Immature natural killer cell (primary cell): ENCODE measurements around the gene C4B. TPM values are rescaled to one million over a fixed set of nuclear protein-coding genes. Genes with fewer than 3 reads are reported as not detected.
"Not testable (repeated sequence)": the region's sequence is repeated elsewhere in the genome, so short reads cannot be mapped to it uniquely, and the experiment has no call there.

Experiments used
- DNase-seq, 3 donors: peaks; one replicate each; pipeline ENCODE4 v3.0.0; 2022; ENCODE audit warnings: mixed read lengths in 1 of 3
- H3K27ac Mint-ChIP-seq, 6 donors: one replicate each; pipeline ENCODE4 v1.8.0; 2020; ENCODE audit warnings: mixed read lengths in 6 of 6, mild to moderate bottlenecking in 5 of 6, inconsistent platforms in 4 of 6, moderate library complexity in 3 of 6
- H3K27me3 Mint-ChIP-seq, 3 donors: one replicate each; pipeline ENCODE4 v1.8.0; 2020 to 2021; ENCODE audit warnings: low read depth in 3 of 3, mild to moderate bottlenecking in 3 of 3, mixed read lengths in 3 of 3, moderate library complexity in 3 of 3, inconsistent platforms in 1 of 3
- H3K36me3 Mint-ChIP-seq, 3 donors: one replicate each; pipeline ENCODE4 v1.8.0; 2020; ENCODE audit warnings: mixed read lengths in 3 of 3, inconsistent platforms in 2 of 3, mild to moderate bottlenecking in 2 of 3
- H3K4me1 Mint-ChIP-seq, 2 donors: one replicate each; pipeline ENCODE4 v1.8.0; 2020; ENCODE audit warnings: inconsistent platforms in 2 of 2, mild to moderate bottlenecking in 2 of 2, mixed read lengths in 2 of 2, moderate library complexity in 1 of 2
- H3K4me3 Mint-ChIP-seq, 5 donors: one replicate each; pipeline ENCODE4 v1.8.0; 2020; ENCODE audit warnings: mild to moderate bottlenecking in 5 of 5, mixed read lengths in 5 of 5, inconsistent platforms in 3 of 5, moderate library complexity in 3 of 5
- H3K9me3 Mint-ChIP-seq, 6 donors: one replicate each; pipeline ENCODE4 v1.8.0; 2020; ENCODE audit warnings: mild to moderate bottlenecking in 6 of 6, mixed read lengths in 6 of 6, inconsistent platforms in 4 of 6, moderate library complexity in 3 of 6
- polyA plus RNA-seq, 3 donors: library from polyadenylated mRNA; unstranded; fragments of 300-500 nt; fragmentation: Illumina TruSeq; gene quantifications; one replicate each; pipeline ENCODE4 v1.2.3, GENCODE V29; 2021

C4B gene
- polyA plus RNA-seq, result under 1 TPM in 1 of 3 donors, not detected in 2; 0.67 TPM

DNA sequence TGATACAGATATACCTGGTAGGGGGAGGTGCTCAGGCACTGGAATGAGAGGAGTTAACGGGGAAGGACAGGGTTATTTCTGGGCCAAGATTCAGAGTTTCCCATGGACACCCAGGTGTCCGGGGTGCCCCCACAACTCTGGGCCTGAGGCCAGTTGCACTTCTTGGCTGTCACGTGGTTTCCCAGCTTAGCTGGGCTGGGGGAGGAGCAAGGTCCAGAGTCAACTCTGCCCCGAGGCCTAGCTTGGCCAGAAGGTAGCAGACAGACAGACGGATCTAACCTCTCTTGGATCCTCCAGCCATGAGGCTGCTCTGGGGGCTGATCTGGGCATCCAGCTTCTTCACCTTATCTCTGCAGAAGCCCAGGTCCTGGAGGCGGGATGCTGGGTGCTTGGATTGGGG, at the start of gene C4B:
Gene C4B, plus strand, starts transcription at position 249 of the 400 bp plus-strand sequence. Its CDS starts 51 bp downstream, at position 300.
- H3K9me3 Mint-ChIP-seq, H3K27me3 Mint-ChIP-seq, H3K27ac Mint-ChIP-seq, H3K4me1 Mint-ChIP-seq, H3K36me3 Mint-ChIP-seq, DNase-seq, H3K4me3 Mint-ChIP-seq: not testable (repeated sequence)

DNA sequence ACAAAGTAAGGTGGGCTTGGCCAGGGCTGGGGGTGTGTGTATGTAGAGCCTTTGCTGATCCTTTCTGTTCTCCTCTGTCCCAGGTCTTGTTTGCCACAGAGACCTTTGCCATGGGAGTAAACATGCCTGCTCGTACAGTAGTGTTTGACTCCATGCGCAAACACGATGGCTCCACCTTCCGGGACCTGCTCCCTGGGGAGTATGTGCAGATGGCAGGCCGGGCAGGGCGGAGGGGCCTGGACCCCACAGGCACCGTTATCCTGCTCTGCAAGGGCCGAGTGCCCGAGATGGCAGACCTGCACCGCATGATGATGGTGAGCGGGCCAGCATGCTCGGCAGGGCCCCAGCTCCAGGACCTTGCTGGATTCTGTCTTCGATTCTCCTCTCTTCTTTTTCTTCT, 48.9 kb upstream of the C4B start:
- Mint-ChIP-seq H3K4me1 (peaks cover 16 to 21% of the 10 kb centered on the region in 2 donors), H3K9me3 (no peaks in the 10 kb centered on the region), H3K27ac (peak overlapping the region in 1 of 6 donors; percentile 13), H3K36me3 (peaks cover 0 to 62% (median 24%) of the 10 kb centered on the region in 3 donors), H3K4me3 (no peak overlapping the region), H3K27me3 (peaks cover 3 to 8% (median 4%) of the 10 kb centered on the region in 3 donors)
- no peak for DNase-seq

DNA sequence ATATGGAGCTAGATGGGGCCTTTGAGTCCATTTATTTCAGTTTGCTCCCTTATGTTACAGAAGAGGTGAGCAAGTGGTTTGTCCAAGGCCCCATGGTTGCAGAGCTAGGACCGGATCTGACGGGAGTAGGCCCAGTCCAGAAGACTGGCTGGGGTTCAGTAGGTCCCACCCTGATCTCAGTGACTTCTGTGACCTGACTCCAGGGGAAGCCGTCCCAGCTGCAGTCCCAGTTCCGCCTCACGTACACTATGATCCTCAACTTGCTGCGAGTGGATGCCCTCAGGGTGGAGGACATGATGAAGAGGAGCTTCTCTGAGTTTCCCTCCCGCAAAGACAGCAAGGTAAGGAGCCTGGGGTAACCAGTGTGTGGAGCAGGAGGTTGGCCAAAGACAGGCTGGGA, 48.1 kb upstream of the C4B start:
- Mint-ChIP-seq H3K4me1 (peaks cover 15 to 29% of the 10 kb centered on the region in 2 donors), H3K27me3 (peaks cover 3 to 12% (median 4%) of the 10 kb centered on the region in 3 donors), H3K36me3 (peaks cover 0 to 54% (median 24%) of the 10 kb centered on the region in 3 donors), H3K4me3 (no peak overlapping the region), H3K9me3 (no peaks in the 10 kb centered on the region), H3K27ac (peak overlapping the region in 1 of 6 donors; percentile 29)
- no peak for DNase-seq

DNA sequence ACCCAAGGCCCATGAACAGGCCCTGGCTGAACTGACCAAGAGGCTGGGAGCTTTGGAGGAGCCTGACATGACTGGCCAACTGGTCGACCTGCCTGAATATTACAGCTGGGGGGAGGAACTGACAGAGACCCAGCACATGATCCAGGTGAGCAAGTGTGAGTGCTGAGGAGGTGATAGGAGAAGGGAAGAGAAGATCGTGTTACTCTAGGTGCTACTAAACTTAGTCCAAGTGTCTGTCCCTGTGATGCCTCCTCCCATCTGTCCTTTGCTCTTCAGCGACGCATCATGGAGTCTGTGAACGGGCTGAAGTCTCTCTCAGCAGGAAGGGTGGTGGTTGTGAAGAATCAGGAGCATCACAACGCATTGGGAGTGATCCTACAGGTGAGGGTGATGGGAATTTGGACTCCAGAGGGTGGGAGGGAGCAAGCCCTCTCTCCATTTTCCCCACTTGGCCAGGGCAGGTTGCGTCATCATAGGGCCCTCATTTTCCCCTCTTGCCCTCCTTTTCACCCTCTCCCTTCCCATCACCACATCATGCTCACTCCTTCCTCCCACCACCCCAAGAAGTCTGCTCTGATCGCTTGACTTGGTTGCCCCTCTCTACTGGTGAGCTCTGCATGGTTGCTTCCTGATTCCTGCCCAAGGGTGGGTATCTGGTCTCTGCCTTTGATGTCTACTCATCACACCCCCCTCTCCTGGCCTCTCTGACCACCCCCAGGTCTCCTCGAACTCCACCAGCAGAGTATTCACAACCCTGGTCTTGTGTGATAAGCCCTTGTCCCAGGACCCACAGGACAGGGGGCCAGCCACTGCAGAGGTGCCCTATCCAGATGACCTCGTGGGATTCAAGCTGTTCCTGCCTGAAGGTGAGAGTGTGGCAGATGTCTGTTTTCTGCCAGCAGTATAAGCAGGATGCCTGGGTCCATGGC, 47.3 kb upstream of the C4B start:
- Mint-ChIP-seq H3K36me3 (peaks cover 0 to 46% (median 19%) of the 10 kb centered on the region in 3 donors), H3K9me3 (no peaks in the 10 kb centered on the region), H3K27me3 (peaks cover 11 to 19% (median 11%) of the 10 kb centered on the region in 3 donors), H3K4me1 (peaks cover 22 to 29% of the 10 kb centered on the region in 2 donors), H3K4me3 (no peak overlapping the region), H3K27ac (peak overlapping the region; percentile 23 to 74 (median 62))
- no peak for DNase-seq

DNA sequence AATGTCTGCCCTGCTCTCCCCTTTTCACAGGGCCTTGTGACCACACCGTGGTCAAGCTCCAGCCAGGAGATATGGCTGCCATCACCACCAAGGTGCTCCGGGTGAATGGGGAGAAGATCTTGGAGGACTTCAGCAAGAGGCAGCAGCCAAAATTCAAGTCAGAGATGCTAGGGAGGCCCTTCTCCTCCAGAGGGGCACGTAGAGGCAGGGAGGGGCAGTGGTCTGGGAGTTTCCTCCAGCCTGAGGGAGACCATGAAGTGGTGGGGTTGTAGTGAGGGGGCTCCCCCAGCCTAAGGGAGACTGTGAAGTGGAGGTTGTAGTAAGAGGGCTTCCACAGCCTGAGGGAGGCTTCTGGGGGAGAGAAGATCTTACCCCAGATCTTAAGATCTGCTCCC, 46.7 kb upstream of the C4B start:
- no peak overlapping the region for H3K4me3 Mint-ChIP-seq
- no peaks in the 10 kb centered on the region for H3K9me3 Mint-ChIP-seq
- peaks cover 28 to 34% of the 10 kb centered on the region in 2 donors for H3K4me1 Mint-ChIP-seq
- peak overlapping the region; percentile 23 to 69 (median 54) for H3K27ac Mint-ChIP-seq
- DNase-seq, result no peak
- H3K27me3 Mint-ChIP-seq, result peaks cover 12 to 20% (median 12%) of the 10 kb centered on the region in 3 donors
- H3K36me3 Mint-ChIP-seq, result peaks cover 0 to 40% (median 15%) of the 10 kb centered on the region in 3 donors

DNA sequence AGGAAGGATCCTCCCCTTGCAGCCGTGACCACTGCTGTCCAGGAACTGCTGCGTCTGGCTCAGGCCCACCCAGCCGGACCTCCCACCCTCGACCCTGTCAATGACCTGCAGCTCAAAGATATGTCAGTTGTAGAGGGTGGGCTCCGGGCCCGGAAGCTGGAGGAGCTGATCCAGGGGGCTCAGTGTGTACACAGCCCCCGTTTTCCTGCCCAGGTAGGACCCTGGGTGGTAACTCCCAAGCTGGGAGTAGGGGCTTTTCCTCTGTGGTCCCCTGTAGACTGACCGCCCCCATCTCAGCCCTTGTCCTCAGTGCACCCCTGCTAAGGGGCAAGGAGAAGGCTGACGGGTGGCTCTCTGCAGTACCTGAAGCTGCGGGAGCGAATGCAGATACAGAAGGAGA, 46.3 kb upstream of the C4B start:
- peak overlapping the region in 2 of 6 donors; percentile 5 to 23 for H3K27ac Mint-ChIP-seq
- DNase-seq, result no peak
- H3K9me3 Mint-ChIP-seq, result no peaks in the 10 kb centered on the region
- H3K27me3 Mint-ChIP-seq, result peaks cover 12 to 20% (median 14%) of the 10 kb centered on the region in 3 donors
- peaks cover 0 to 36% (median 15%) of the 10 kb centered on the region in 3 donors for H3K36me3 Mint-ChIP-seq
- no peak overlapping the region for H3K4me3 Mint-ChIP-seq
- peaks cover 32 to 38% of the 10 kb centered on the region in 2 donors for H3K4me1 Mint-ChIP-seq

DNA sequence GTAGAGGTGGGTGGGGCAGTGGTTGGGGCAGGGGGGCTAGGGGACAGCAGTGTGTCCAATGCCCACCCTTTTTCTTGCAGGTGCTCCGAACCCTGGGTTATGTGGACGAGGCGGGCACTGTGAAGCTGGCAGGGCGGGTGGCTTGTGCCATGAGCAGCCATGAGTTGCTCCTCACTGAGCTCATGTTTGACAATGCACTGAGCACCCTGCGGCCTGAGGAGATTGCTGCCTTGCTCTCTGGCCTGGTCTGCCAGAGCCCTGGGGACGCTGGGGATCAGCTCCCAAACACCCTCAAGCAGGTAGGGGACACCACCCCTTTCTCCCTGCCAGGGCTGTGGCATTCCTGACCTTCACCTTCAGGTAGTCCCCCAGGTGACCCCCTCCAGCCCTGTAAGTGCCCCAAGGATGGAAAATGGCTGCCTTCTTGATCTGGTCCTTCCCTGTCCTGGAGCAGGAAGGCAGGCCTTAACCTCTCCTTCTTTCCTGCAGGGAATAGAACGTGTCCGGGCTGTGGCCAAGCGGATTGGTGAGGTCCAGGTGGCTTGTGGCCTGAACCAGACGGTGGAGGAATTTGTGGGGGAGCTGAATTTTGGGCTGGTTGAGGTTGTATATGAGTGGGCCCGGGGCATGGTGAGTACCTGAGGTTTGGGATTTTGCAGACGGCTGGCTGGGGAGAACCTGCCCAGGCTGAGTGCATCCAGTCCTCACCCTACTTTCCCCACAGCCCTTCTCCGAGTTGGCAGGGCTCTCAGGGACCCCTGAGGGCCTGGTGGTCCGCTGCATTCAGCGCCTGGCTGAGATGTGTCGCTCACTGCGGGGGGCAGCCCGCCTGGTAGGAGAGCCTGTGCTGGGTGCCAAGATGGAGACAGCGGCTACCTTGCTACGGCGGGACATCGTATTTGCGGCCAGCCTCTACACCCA, 45.5 kb upstream of the C4B start:
- H3K36me3 Mint-ChIP-seq, result peaks cover 0 to 32% (median 13%) of the 10 kb centered on the region in 3 donors
- peak overlapping the region in 1 of 5 donors; percentile 65 for H3K4me3 Mint-ChIP-seq
- no peak for DNase-seq
- H3K4me1 Mint-ChIP-seq, result peaks cover 37 to 45% of the 10 kb centered on the region in 2 donors
- H3K9me3 Mint-ChIP-seq, result no peaks in the 10 kb centered on the region
- peak overlapping the region; percentile 56 to 100 (median 100) for H3K27ac Mint-ChIP-seq
- H3K27me3 Mint-ChIP-seq, result peaks cover 12 to 20% (median 15%) of the 10 kb centered on the region in 3 donors

DNA sequence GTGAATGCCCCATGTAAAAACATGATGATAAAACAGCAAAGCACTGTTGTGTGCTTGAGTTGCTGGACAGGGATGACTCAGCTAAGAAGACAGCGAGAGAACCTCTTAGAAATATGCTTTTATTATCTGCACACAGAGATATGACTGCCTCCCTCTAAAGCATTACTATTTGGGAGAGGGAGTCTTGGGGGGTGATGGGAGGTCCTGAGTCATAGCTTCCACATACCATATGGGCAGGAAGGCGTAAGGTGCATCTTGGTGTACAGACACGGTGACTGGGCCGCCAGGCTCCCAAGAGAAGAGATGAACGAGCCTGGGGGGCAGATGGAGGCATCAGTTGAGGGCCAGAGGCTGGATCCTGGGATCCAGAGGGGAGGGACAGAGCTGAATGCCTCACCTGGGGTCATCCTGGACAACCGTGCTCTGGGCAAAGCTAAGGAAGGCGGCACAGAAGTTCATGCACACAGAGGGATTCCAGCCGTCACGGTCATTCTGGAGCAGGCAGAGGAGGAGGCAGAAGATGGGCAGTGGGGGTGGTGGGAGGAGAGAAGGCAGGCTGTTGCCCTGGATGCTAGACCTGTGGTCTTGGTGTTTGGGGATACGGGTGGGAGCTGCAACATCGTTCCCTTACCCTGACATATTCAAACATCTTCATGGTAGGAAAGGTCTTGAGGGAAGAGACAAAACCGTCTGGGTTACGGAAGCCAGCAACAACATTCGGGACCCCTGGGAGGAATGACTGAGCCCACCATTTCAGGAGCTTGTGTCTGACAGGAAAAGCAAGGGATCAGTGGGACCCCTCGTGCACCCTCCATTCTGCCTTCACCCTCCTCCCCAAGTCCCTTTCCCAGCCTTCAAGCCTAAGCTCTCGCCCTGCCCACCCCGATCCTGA, 44.6 kb upstream of the C4B start:
- peak overlapping the region; percentile 49 to 96 (median 65) for H3K4me3 Mint-ChIP-seq
- no peak for DNase-seq
- peak overlapping the region; percentile 99 to 100 (median 100) for H3K27ac Mint-ChIP-seq
- peaks cover 0 to 25% (median 8%) of the 10 kb centered on the region in 3 donors for H3K36me3 Mint-ChIP-seq
- no peaks in the 10 kb centered on the region for H3K9me3 Mint-ChIP-seq
- peaks cover 12 to 20% (median 15%) of the 10 kb centered on the region in 3 donors for H3K27me3 Mint-ChIP-seq
- peaks cover 38 to 45% of the 10 kb centered on the region in 2 donors for H3K4me1 Mint-ChIP-seq

DNA sequence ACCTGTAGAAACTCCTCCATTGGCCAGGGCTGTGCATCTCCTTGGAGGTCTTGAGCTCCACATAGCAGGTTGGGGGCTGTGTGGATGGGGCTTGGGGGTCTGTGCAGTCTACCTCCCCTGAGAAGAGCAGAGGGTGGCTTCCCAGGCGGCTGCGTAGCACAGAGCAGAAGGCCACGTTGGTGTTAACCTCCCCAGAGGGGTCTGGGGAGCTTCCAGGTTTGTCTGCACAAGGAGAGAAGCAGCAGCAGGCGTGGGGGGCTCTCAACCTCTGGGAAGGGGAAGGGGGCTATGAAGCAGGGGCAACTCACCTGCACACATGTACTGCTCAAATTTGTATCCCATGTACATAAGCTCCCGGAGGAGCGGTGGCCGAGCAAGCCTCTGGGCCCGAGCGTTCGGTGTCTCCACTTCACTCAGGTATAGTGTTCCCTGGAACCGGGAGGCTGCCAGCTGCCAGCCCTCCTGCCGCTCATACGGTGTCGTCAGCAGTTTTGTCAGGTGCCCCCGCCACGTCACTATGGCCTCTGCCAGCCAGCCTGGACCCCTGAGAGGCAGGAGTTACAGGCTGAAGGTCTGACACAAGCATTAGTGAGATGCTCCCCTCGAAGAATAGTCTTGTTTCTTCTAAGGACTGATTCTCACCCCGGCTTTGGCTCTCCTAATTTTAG, 43.9 kb upstream of the C4B start:
- Mint-ChIP-seq H3K36me3 (peaks cover 0 to 18% (median 5%) of the 10 kb centered on the region in 3 donors), H3K27ac (peak overlapping the region; percentile 99 to 100 (median 100)), H3K4me1 (peaks cover 38 to 45% of the 10 kb centered on the region in 2 donors), H3K9me3 (no peaks in the 10 kb centered on the region), H3K27me3 (peaks cover 12 to 20% (median 17%) of the 10 kb centered on the region in 3 donors), H3K4me3 (peak overlapping the region; percentile 54 to 99 (median 96))
- DNase-seq, result no peak

DNA sequence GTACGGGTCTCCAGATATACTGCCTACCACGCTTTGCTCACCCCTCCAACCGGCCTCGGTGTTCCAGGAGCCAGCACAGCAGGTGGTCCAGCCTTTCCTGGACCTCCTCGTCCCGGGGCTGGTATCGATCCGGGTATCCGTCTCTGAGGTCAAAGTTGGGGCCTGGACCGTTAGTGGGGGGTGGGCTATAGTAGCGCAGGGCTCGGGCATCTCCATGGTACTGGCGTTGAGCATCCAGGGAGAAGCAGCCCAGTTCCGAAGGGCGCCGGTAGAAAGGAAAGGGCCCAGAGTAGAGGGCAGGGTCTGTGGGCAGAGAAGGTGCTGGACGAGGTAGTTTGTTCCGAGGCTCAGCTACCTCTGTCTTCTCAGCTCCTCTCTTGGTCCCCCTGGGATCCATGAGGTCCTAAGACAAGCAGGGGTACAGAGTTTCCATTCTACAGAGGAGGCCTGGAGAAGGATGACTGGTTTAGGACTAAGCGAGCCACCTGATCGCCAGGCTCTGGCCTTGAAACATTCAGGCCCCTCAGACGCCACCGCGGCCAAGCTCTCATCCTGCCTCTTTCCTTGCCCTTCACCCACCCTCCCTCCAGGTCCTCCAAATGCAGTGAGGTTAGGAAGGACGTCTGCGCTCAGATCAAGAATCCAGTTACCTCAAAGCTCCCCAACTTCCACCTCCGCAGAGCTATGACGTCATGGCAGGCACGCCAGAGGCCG, 43.2 kb upstream of the C4B start:
- DNase-seq, result no peak
- no peaks in the 10 kb centered on the region for H3K9me3 Mint-ChIP-seq

DNA sequence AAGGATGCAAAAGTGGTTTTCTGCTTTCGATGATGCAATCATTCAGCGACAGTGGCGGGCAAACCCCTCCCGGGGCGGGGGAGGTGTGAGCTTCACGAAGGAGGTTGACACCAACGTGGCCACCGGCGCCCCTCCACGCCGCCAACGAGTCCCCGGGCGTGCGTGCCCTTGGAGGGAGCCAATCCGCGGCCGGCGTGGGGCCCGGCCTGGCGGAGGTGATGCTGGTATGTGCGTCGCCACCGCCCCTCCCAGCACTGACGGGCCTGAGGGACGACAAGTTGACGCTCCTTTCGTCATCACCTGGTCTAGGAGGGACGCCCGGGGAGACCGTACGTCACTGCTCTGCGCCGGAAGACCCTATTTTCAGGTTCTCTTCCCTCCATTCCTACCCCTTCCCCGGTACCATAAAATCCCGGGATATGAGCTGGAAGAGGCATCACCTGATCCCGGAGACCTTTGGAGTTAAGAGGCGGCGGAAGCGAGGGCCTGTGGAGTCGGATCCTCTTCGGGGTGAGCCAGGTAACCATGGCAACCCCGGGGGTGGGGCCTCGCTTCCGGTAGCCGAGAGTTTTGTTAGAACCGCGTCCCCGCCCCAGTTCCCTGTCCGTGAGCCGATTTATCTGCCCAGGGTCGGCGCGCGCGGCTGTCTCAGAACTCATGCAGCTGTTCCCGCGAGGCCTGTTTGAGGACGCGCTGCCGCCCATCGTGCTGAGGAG, 42.4 kb upstream of the C4B start, which contains the start of gene DXO:
Gene DXO, minus strand, starts transcription at position 146 of the 716 bp plus-strand sequence. CDS start 463 bp downstream, outside the sequence.
- H3K4me3 Mint-ChIP-seq, result peak within 1 kb of the TSS; percentile 90 to 99 (median 96)
- DNase-seq, result peak; percentile 100
- peak within 1 kb of the TSS; percentile 99 to 100 (median 100) for H3K27ac Mint-ChIP-seq
- peaks cover 12 to 20% (median 17%) of the 10 kb centered on the region in 3 donors for H3K27me3 Mint-ChIP-seq
- H3K36me3 Mint-ChIP-seq, result peaks cover 0 to 17% (median 1%) of the 10 kb centered on the region in 3 donors
- H3K9me3 Mint-ChIP-seq, result no peaks in the 10 kb centered on the region
- peaks cover 38 to 45% of the 10 kb centered on the region in 2 donors for H3K4me1 Mint-ChIP-seq

More for the DNA sequence above, 43.2 kb upstream of the C4B start:
- Mint-ChIP-seq H3K27ac (peak overlapping the region; percentile 99 to 100 (median 100)), H3K4me1 (peaks cover 38 to 45% of the 10 kb centered on the region in 2 donors), H3K27me3 (peaks cover 12 to 20% (median 17%) of the 10 kb centered on the region in 3 donors), H3K4me3 (peak overlapping the region; percentile 90 to 99 (median 96)), H3K36me3 (peaks cover 0 to 18% (median 5%) of the 10 kb centered on the region in 3 donors)
